Retina (tissue), 1 donor: ENCODE data around the gene CTSZ.
A peak's percentile ranks its signal among the peaks of the same experiment; 100 is the strongest.
"Not testable (repeated sequence)": the region's sequence is repeated elsewhere in the genome, so short reads cannot be mapped to it uniquely, and the experiment has no call there.

Experiments
- DNase-seq: peaks from one replicate; pipeline ENCODE4 v3.0.0-alpha.2; 2016

CTSZ gene

GRCh38 chr20:58996226-58996611 is 10.8 kb downstream of the CTSZ start:
- no peak for DNase-seq

GRCh38 chr20:58995461-58996225 is 11.4 kb downstream of the CTSZ start:
- DNase-seq, result no peak

GRCh38 chr20:58994390-58995159 is 12.5 kb downstream of the CTSZ start:
- DNase-seq, result no peak

GRCh38 chr20:58993332-58994248 is 13.5 kb downstream of the CTSZ start:
- DNase-seq, result no peak

- no peak for DNase-seq
Measured at GRCh38 chr20:58992911-58993310, 14.1 kb downstream of the CTSZ start.

- no peak for DNase-seq
Measured at GRCh38 chr20:58991715-58992114, 15.3 kb downstream of the CTSZ start.

- no peak for DNase-seq
Measured at GRCh38 chr20:58990651-58991445, 16.2 kb downstream of the CTSZ start.

GRCh38 chr20:58989196-58989595 is 17.9 kb downstream of the CTSZ start:
- DNase-seq, result no peak

- no peak for DNase-seq
Measured at GRCh38 chr20:58988565-58988882, 18.5 kb downstream of the CTSZ start.

- DNase-seq, result no peak
Measured at GRCh38 chr20:58987790-58988564, 19.1 kb downstream of the CTSZ start.

GRCh38 chr20:58986968-58987517 is 20.0 kb downstream of the CTSZ start:
- no peak for DNase-seq

GRCh38 chr20:58986286-58986967 is 20.6 kb downstream of the CTSZ start:
- no peak for DNase-seq

GRCh38 chr20:58985656-58986055 is 21.4 kb downstream of the CTSZ start:
- no peak for DNase-seq

GRCh38 chr20:58984691-58985090 is 22.4 kb downstream of the CTSZ start:
- DNase-seq, result no peak

GRCh38 chr20:58983115-58983468 is 24.0 kb downstream of the CTSZ start:
- DNase-seq, result not testable (repeated sequence)

- DNase-seq, result no peak
Measured at GRCh38 chr20:58982406-58983114, 24.5 kb downstream of the CTSZ start.

GRCh38 chr20:58981628-58982364 is 25.3 kb downstream of the CTSZ start:
- peak; percentile 62 for DNase-seq

- peak; percentile 88 for DNase-seq
Measured at GRCh38 chr20:58980711-58981627, 26.1 kb downstream of the CTSZ start, which contains the start of gene NELFCD. TSS of gene NELFCD (plus strand) at chr20:58981256. CDS start at chr20:58981310, 54 bp downstream.
